GM21381 (cell line): Measurements from ENCODE around the gene ZSWIM5.
"Not testable (repeated sequence)": the region's sequence is repeated elsewhere in the genome, so short reads cannot be mapped to it uniquely, and the experiment has no call there.

Experiments used
- ATAC-seq: cut with Tn5 transposase; IDR thresholded peaks from one replicate; pipeline ENCODE4 v1.9.1; 2021; ENCODE audit warnings: mild to moderate bottlenecking, moderate library complexity; ENCODE audit not compliant: unreplicated experiment

Gene ZSWIM5

GRCh38 chr1:45008516-45008915 is 197.9 kb downstream of the ZSWIM5 start:
- no peak for ATAC-seq

GRCh38 chr1:45008076-45008475 is 198.3 kb downstream of the ZSWIM5 start:
- ATAC-seq, result no peak

- ATAC-seq, result no peak
Measured at GRCh38 chr1:45007311-45007710, 199.1 kb downstream of the ZSWIM5 start.

GRCh38 chr1:45005761-45006160 is 200.6 kb downstream of the ZSWIM5 start:
- ATAC-seq, result no peak

GRCh38 chr1:45004281-45004920 is 202.0 kb downstream of the ZSWIM5 start:
- no peak for ATAC-seq

GRCh38 chr1:45003741-45004140 is 202.7 kb downstream of the ZSWIM5 start:
- no peak for ATAC-seq

GRCh38 chr1:45002650-45003645 is 203.5 kb downstream of the ZSWIM5 start:
- no peak for ATAC-seq

- ATAC-seq, result not testable (repeated sequence)
Measured at GRCh38 chr1:45001576-45001975, 204.8 kb downstream of the ZSWIM5 start.

GRCh38 chr1:45001011-45001481 is 205.4 kb downstream of the ZSWIM5 start:
- no peak for ATAC-seq

- no peak for ATAC-seq
Measured at GRCh38 chr1:44999232-44999631, 207.2 kb downstream of the ZSWIM5 start.

GRCh38 chr1:44995467-44996238 is 210.8 kb downstream of the ZSWIM5 start:
- ATAC-seq, result no peak

- ATAC-seq, result no peak
Measured at GRCh38 chr1:44994309-44994898, 212.0 kb downstream of the ZSWIM5 start.

GRCh38 chr1:44988531-44989156 is 217.8 kb downstream of the ZSWIM5 start:
- ATAC-seq, result no peak

- no peak for ATAC-seq
Measured at GRCh38 chr1:44985747-44986359, 220.6 kb downstream of the ZSWIM5 start.

GRCh38 chr1:44977372-44977771 is 229.0 kb downstream of the ZSWIM5 start:
- not testable (repeated sequence) for ATAC-seq

GRCh38 chr1:44976252-44976651 is 230.2 kb downstream of the ZSWIM5 start:
- ATAC-seq, result no peak

- no peak for ATAC-seq
Measured at GRCh38 chr1:44973645-44974044, 232.8 kb downstream of the ZSWIM5 start.

GRCh38 chr1:44970317-44970716 is 236.1 kb downstream of the ZSWIM5 start:
- no peak for ATAC-seq
